NCI-H1694 treated with DMSO at 0.1 percent for 48 hours (cell line): Measurements from ENCODE around the gene CSNK1E.
A peak's percentile ranks its signal among the peaks of the same experiment; 100 is the strongest.

ENCODE experiments used
- DNase-seq: peaks from one replicate; lab custom pipeline; 2025; lab: John Stamatoyannopoulos, UW

CSNK1E gene

GRCh38 chr22:38327805-38328204, 10.6 kb upstream of the CSNK1E start:
- no peak for DNase-seq

- no peak for DNase-seq
Observed at GRCh38 chr22:38327396-38327795, 10.2 kb upstream of the CSNK1E start.

- DNase-seq: no peak
Observed at GRCh38 chr22:38325587-38325986, 8.4 kb upstream of the CSNK1E start.

- DNase-seq: no peak
Observed at GRCh38 chr22:38320605-38321402, 3.6 kb upstream of the CSNK1E start.

GRCh38 chr22:38318792-38319773, 1.9 kb upstream of the CSNK1E start:
- DNase-seq: no peak

- no peak for DNase-seq
Observed at GRCh38 chr22:38317995-38318715, 922 bp upstream of the CSNK1E start.

- DNase-seq: no peak
Observed at GRCh38 chr22:38316364-38317121, 690 bp downstream of the CSNK1E start.

GRCh38 chr22:38315823-38316363, 1.3 kb downstream of the CSNK1E start:
- peak; percentile 8 for DNase-seq

- no peak for DNase-seq
Observed at GRCh38 chr22:38314933-38315822, 2.1 kb downstream of the CSNK1E start.

- no peak for DNase-seq
Observed at GRCh38 chr22:38314051-38314932, 2.9 kb downstream of the CSNK1E start.

GRCh38 chr22:38313384-38313955, 3.8 kb downstream of the CSNK1E start:
- no peak for DNase-seq

GRCh38 chr22:38312261-38312800, 4.9 kb downstream of the CSNK1E start:
- DNase-seq: no peak

GRCh38 chr22:38311323-38311620, 6.0 kb downstream of the CSNK1E start:
- DNase-seq: no peak

- DNase-seq: no peak
Observed at GRCh38 chr22:38310518-38311322, 6.5 kb downstream of the CSNK1E start.

GRCh38 chr22:38309614-38310517, 7.4 kb downstream of the CSNK1E start:
- no peak for DNase-seq

- DNase-seq: no peak
Observed at GRCh38 chr22:38308791-38309498, 8.3 kb downstream of the CSNK1E start.
